Keratinocyte (primary cell): ENCODE measurements around the gene IFTAP. TPM values are rescaled to one million over a fixed set of nuclear protein-coding genes. Genes with fewer than 3 reads are reported as not detected.

Source experiments
- DNase-seq: peaks from one replicate; pipeline ENCODE4 v3.0.0-alpha.2; 2011; ENCODE audit warnings: low read depth, missing footprints, low spot score
- FAIRE-seq: peaks from 2 replicates; lab custom pipeline; 2011; peaks lifted over from hg19 to GRCh38; lab: Jason Lieb, UNC
- H2AFZ ChIP-seq: 2 replicates; pipeline ENCODE4 v1.6.0; 2012; ENCODE audit warnings: low read length, control low read depth, inconsistent platforms; ENCODE audit not compliant: control insufficient read depth
- H3K27ac ChIP-seq: 2 replicates; pipeline ENCODE4 v1.5.1; 2011; ENCODE audit warnings: low read length; ENCODE audit not compliant: control insufficient read depth, insufficient read depth
- H3K27me3 ChIP-seq: 3 replicates; pipeline ENCODE4 v1.6.0; 2011; ENCODE audit warnings: low read length; ENCODE audit not compliant: control insufficient read depth, insufficient read depth; ENCODE audit errors: extremely low read depth
- H3K36me3 ChIP-seq, 2 experiments: 2 replicates in 1 of 2; 3 replicates in 1 of 2; pipeline ENCODE4 v1.5.1; 2011; ENCODE audit warnings: low read length in 2 of 2, mild to moderate bottlenecking in 1 of 2; ENCODE audit not compliant: control insufficient read depth in 2 of 2, insufficient read depth in 2 of 2; ENCODE audit errors: extremely low read depth in 1 of 2
- H3K4me1 ChIP-seq: 3 replicates; pipeline ENCODE4 v1.5.1; 2011; ENCODE audit warnings: low read length; ENCODE audit not compliant: control insufficient read depth, insufficient read depth; ENCODE audit errors: extremely low read depth
- H3K4me2 ChIP-seq: 3 replicates; pipeline ENCODE4 v1.6.0; 2011; ENCODE audit warnings: low read depth, low read length; ENCODE audit not compliant: control insufficient read depth, insufficient read depth; ENCODE audit errors: extremely low read depth
- H3K4me3 ChIP-seq, 3 experiments: fragments of 200-600 bp in 1 of 3; sonication (generic) in 1 of 3; 2 replicates in 2 of 3; 3 replicates in 1 of 3; pipeline ENCODE4 v1.5.1; 2011 to 2016; ENCODE audit warnings: low read length in 3 of 3, mild to moderate bottlenecking in 3 of 3, control low read depth in 2 of 3, inconsistent platforms in 1 of 3, low read depth in 1 of 3, mixed read lengths in 1 of 3, mixed run types in 1 of 3, moderate library complexity in 1 of 3; ENCODE audit not compliant: control insufficient read depth in 2 of 3, insufficient read depth in 2 of 3; ENCODE audit errors: extremely low read depth in 1 of 3
- H3K79me2 ChIP-seq: 2 replicates; pipeline ENCODE4 v1.6.0; 2012; ENCODE audit warnings: low read length; ENCODE audit not compliant: control insufficient read depth, insufficient read depth
- H3K9ac ChIP-seq: 3 replicates; pipeline ENCODE4 v1.6.0; 2011; ENCODE audit warnings: low read length; ENCODE audit not compliant: control insufficient read depth, insufficient read depth; ENCODE audit errors: extremely low read depth
- H3K9me1 ChIP-seq: 3 replicates; pipeline ENCODE4 v1.6.0; 2011; ENCODE audit warnings: low read length; ENCODE audit not compliant: control insufficient read depth, insufficient read depth; ENCODE audit errors: extremely low read depth
- H3K9me3 ChIP-seq: 2 replicates; pipeline ENCODE4 v1.5.1; 2012; ENCODE audit warnings: low read depth, low read length; ENCODE audit not compliant: control insufficient read depth
- H4K20me1 ChIP-seq: 3 replicates; pipeline ENCODE4 v1.6.0; 2011; ENCODE audit warnings: low read length; ENCODE audit not compliant: control insufficient read depth, insufficient read depth; ENCODE audit errors: extremely low read depth
- CTCF ChIP-seq, 3 experiments: IDR thresholded peaks in 1 of 3; conservative IDR thresholded peaks in 1 of 3; optimal IDR thresholded peaks in 1 of 3; 2 replicates in 2 of 3; 3 replicates in 1 of 3; pipeline versions ENCODE3 to v1.5.1; 2011; ENCODE audit warnings: low read length in 3 of 3, mild to moderate bottlenecking in 3 of 3, moderate library complexity in 2 of 3, control low read depth in 1 of 3, inconsistent platforms in 1 of 3; ENCODE audit not compliant: insufficient read depth in 2 of 3; ENCODE audit errors: extremely low read depth in 1 of 3
- EZH2 ChIP-seq: IDR thresholded peaks from one replicate; pipeline ENCODE4 v1.6.1; 2012; ENCODE audit warnings: inconsistent platforms, mild to moderate bottlenecking, low read length, moderate library complexity
- dilution Hi-C: fragments of 300-500 bp; cut with MboI; formaldehyde crosslinking; loops from one replicate; pipeline ENCODE4 v1.7.0; 2020; ENCODE audit warnings: low sequenced_read_pairs; ENCODE audit not compliant: extremely low pct_ligation_motif_present
- polyA plus RNA-seq, 5 experiments: library from polyadenylated mRNA; depleted of rRNA in 3 of 5; stranded (reverse) in 3 of 5; stranded (forward) in 1 of 5; unstranded in 1 of 5; fragments of >200 nt; gene quantifications; 1 replicate in 1 of 5; 2 replicates in 3 of 5; 3 replicates in 1 of 5; pipeline versions ENCODE4 v1.2.1 to v1.2.3, GENCODE V29; 2011 to 2012; ENCODE audit warnings: missing spikeins in 2 of 5, low read depth in 1 of 5, low replicate concordance in 1 of 5

IFTAP gene
- polyA plus RNA-seq, 1 donor (not counting 4 experiments of a cell fraction or from before 2014, with no cell fraction given): 22.8 TPM

GRCh38 chr11:36692704-36693103 lies 98.4 kb downstream of the IFTAP start:
- no peak overlapping the region for H3K4me2 ChIP-seq
- H2AFZ ChIP-seq: no peak overlapping the region
- DNase-seq (no peak), FAIRE-seq (no peak)
- TF ChIP-seq CTCF (optimal IDR thresholded peaks at IDR 0.05 in 1 of 3, IDR thresholded peaks at IDR 0.05 in 1 of 3, conservative IDR thresholded peaks at IDR 0.05 in 1 of 3; ENCODE audit: extremely low read depth in 1 of 3, insufficient read depth in 2 of 3, low read length in 3 of 3) (no peak), EZH2 (no peak)
- H3K9me3 ChIP-seq: no peaks in the 10 kb centered on the region
- no peaks in the 10 kb centered on the region for H3K9me1 ChIP-seq
- H3K27me3 ChIP-seq: peaks cover 4% of the 10 kb centered on the region
- H3K9ac ChIP-seq: no peak overlapping the region
- no peak overlapping the region for H3K4me3 ChIP-seq
- H4K20me1 ChIP-seq: no peaks in the 10 kb centered on the region
- dilution Hi-C loops: no loop called here
- no peaks in the 10 kb centered on the region for H3K36me3 ChIP-seq
- no peaks in the 10 kb centered on the region for H3K4me1 ChIP-seq
- no peak overlapping the region for H3K27ac ChIP-seq
- no peaks in the 10 kb centered on the region for H3K79me2 ChIP-seq

GRCh38 chr11:36693139-36693843 lies 99.0 kb downstream of the IFTAP start:
- H3K4me3 ChIP-seq: no peak overlapping the region
- no peak overlapping the region for H3K27ac ChIP-seq
- H3K4me2 ChIP-seq: no peak overlapping the region
- H2AFZ ChIP-seq: no peak overlapping the region
- no peaks in the 10 kb centered on the region for H3K9me1 ChIP-seq
- peaks cover 4% of the 10 kb centered on the region for H3K27me3 ChIP-seq
- DNase-seq: no peak
- H3K9ac ChIP-seq: no peak overlapping the region
- dilution Hi-C loops: no loop called here
- no peaks in the 10 kb centered on the region for H3K4me1 ChIP-seq
- H3K79me2 ChIP-seq: no peaks in the 10 kb centered on the region
- H3K9me3 ChIP-seq: no peaks in the 10 kb centered on the region
- no peaks in the 10 kb centered on the region for H4K20me1 ChIP-seq
- TF ChIP-seq EZH2 (no peak), CTCF (optimal IDR thresholded peaks at IDR 0.05 in 1 of 3, IDR thresholded peaks at IDR 0.05 in 1 of 3, conservative IDR thresholded peaks at IDR 0.05 in 1 of 3; ENCODE audit: extremely low read depth in 1 of 3, insufficient read depth in 2 of 3, low read length in 3 of 3) (no peak)
- H3K36me3 ChIP-seq: no peaks in the 10 kb centered on the region
- FAIRE-seq: no peak
